T-helper 2 cell treated with Interferon-gamma antibody and Interleukin-4, amounts not matched to agents 5 μg/mL and 100 μg/mL, for 36 hours (primary cell): ENCODE results near the gene NUP62.
"Not testable (repeated sequence)": the region's sequence is repeated elsewhere in the genome, so short reads cannot be mapped to it uniquely, and the experiment has no call there.

Experiments used
- DNase-seq: peaks from one replicate; pipeline ENCODE4 v3.0.0; 2021; ENCODE audit warnings: low spot score
- H3K27ac Mint-ChIP-seq: one replicate; pipeline ENCODE4 v1.8.0; 2021; ENCODE audit warnings: mild to moderate bottlenecking, mixed read lengths
- H3K27me3 Mint-ChIP-seq: one replicate; pipeline ENCODE4 v1.8.0; 2021; ENCODE audit warnings: low read depth, mixed read lengths
- H3K36me3 Mint-ChIP-seq: one replicate; pipeline ENCODE4 v1.8.0; 2021; ENCODE audit warnings: low read depth, mixed read lengths
- H3K4me1 Mint-ChIP-seq: one replicate; pipeline ENCODE4 v1.8.0; 2021; ENCODE audit warnings: low read depth, mixed read lengths
- H3K4me3 Mint-ChIP-seq: one replicate; pipeline ENCODE4 v1.8.0; 2022; ENCODE audit warnings: mild to moderate bottlenecking, moderate library complexity, mixed read lengths
- H3K9me3 Mint-ChIP-seq: one replicate; pipeline ENCODE4 v1.8.0; 2021; ENCODE audit warnings: mixed read lengths

NUP62 gene

GRCh38 chr19:49958144-49958543 lies 28.8 kb upstream of the NUP62 start:
- H3K9me3 Mint-ChIP-seq, result not testable (repeated sequence)

GRCh38 chr19:49957262-49957915 lies 28.1 kb upstream of the NUP62 start:
- Mint-ChIP-seq H3K4me3 (no peak overlapping the region), H3K9me3 (no peaks in the 10 kb centered on the region), H3K36me3 (no peaks in the 10 kb centered on the region), H3K27ac (no peak overlapping the region), H3K4me1 (peaks cover 2% of the 10 kb centered on the region), H3K27me3 (peaks cover 5% of the 10 kb centered on the region)
- no peak for DNase-seq

More at GRCh38 chr19:49958144-49958543, 28.8 kb upstream of the NUP62 start:
- not testable (repeated sequence) for DNase-seq, H3K4me3 Mint-ChIP-seq, H3K36me3 Mint-ChIP-seq, H3K27me3 Mint-ChIP-seq, H3K4me1 Mint-ChIP-seq, H3K27ac Mint-ChIP-seq

- peaks cover 5% of the 10 kb centered on the region for H3K27me3 Mint-ChIP-seq
- no peaks in the 10 kb centered on the region for H3K9me3 Mint-ChIP-seq
- H3K36me3 Mint-ChIP-seq, result no peaks in the 10 kb centered on the region
- H3K4me1 Mint-ChIP-seq, result peaks cover 2% of the 10 kb centered on the region
- no peak overlapping the region for H3K27ac Mint-ChIP-seq
- DNase-seq, result no peak
- no peak overlapping the region for H3K4me3 Mint-ChIP-seq
Observed at GRCh38 chr19:49956115-49956495, 26.8 kb upstream of the NUP62 start.

GRCh38 chr19:49954933-49955332 lies 25.6 kb upstream of the NUP62 start:
- DNase-seq, result no peak
- peaks cover 5% of the 10 kb centered on the region for H3K27me3 Mint-ChIP-seq
- H3K4me1 Mint-ChIP-seq, result peaks cover 2% of the 10 kb centered on the region
- H3K36me3 Mint-ChIP-seq, result no peaks in the 10 kb centered on the region
- H3K27ac Mint-ChIP-seq, result no peak overlapping the region
- no peaks in the 10 kb centered on the region for H3K9me3 Mint-ChIP-seq
- H3K4me3 Mint-ChIP-seq, result no peak overlapping the region

GRCh38 chr19:49954092-49954829 lies 25.0 kb upstream of the NUP62 start:
- H3K4me1 Mint-ChIP-seq, result peaks cover 2% of the 10 kb centered on the region
- H3K9me3 Mint-ChIP-seq, result no peaks in the 10 kb centered on the region
- no peaks in the 10 kb centered on the region for H3K36me3 Mint-ChIP-seq
- H3K4me3 Mint-ChIP-seq, result no peak overlapping the region
- H3K27ac Mint-ChIP-seq, result no peak overlapping the region
- no peak for DNase-seq
- peaks cover 5% of the 10 kb centered on the region for H3K27me3 Mint-ChIP-seq

GRCh38 chr19:49953416-49953815 lies 24.1 kb upstream of the NUP62 start:
- peaks cover 5% of the 10 kb centered on the region for H3K27me3 Mint-ChIP-seq
- no peak overlapping the region for H3K4me3 Mint-ChIP-seq
- peaks cover 2% of the 10 kb centered on the region for H3K4me1 Mint-ChIP-seq
- H3K36me3 Mint-ChIP-seq, result no peaks in the 10 kb centered on the region
- no peak for DNase-seq
- H3K27ac Mint-ChIP-seq, result no peak overlapping the region
- H3K9me3 Mint-ChIP-seq, result no peaks in the 10 kb centered on the region

- no peaks in the 10 kb centered on the region for H3K9me3 Mint-ChIP-seq
Observed at GRCh38 chr19:49952906-49953305, 23.6 kb upstream of the NUP62 start.

GRCh38 chr19:49952479-49952836 lies 23.2 kb upstream of the NUP62 start:
- Mint-ChIP-seq H3K27me3 (peaks cover 5% of the 10 kb centered on the region), H3K27ac (no peak overlapping the region), H3K4me1 (peaks cover 2% of the 10 kb centered on the region), H3K9me3 (no peaks in the 10 kb centered on the region), H3K4me3 (no peak overlapping the region), H3K36me3 (no peaks in the 10 kb centered on the region)
- DNase-seq, result no peak

More at GRCh38 chr19:49952906-49953305, 23.6 kb upstream of the NUP62 start:
- no peak for DNase-seq
- Mint-ChIP-seq H3K36me3 (no peaks in the 10 kb centered on the region), H3K4me1 (peaks cover 2% of the 10 kb centered on the region), H3K27me3 (peaks cover 5% of the 10 kb centered on the region), H3K4me3 (no peak overlapping the region), H3K27ac (no peak overlapping the region)

GRCh38 chr19:49951806-49952478 lies 22.6 kb upstream of the NUP62 start:
- H3K36me3 Mint-ChIP-seq, result no peaks in the 10 kb centered on the region
- DNase-seq, result no peak
- H3K4me3 Mint-ChIP-seq, result no peak overlapping the region
- peaks cover 5% of the 10 kb centered on the region for H3K27me3 Mint-ChIP-seq
- peaks cover 2% of the 10 kb centered on the region for H3K4me1 Mint-ChIP-seq
- H3K27ac Mint-ChIP-seq, result no peak overlapping the region
- no peaks in the 10 kb centered on the region for H3K9me3 Mint-ChIP-seq

- no peak overlapping the region for H3K4me3 Mint-ChIP-seq
- peaks cover 5% of the 10 kb centered on the region for H3K27me3 Mint-ChIP-seq
- H3K4me1 Mint-ChIP-seq, result peaks cover 2% of the 10 kb centered on the region
- no peak for DNase-seq
- no peak overlapping the region for H3K27ac Mint-ChIP-seq
- H3K36me3 Mint-ChIP-seq, result no peaks in the 10 kb centered on the region
- H3K9me3 Mint-ChIP-seq, result no peaks in the 10 kb centered on the region
Observed at GRCh38 chr19:49950956-49951526, 21.7 kb upstream of the NUP62 start.

GRCh38 chr19:49950590-49950948 lies 21.3 kb upstream of the NUP62 start:
- no peak overlapping the region for H3K27ac Mint-ChIP-seq
- no peak for DNase-seq
- peaks cover 2% of the 10 kb centered on the region for H3K4me1 Mint-ChIP-seq
- peaks cover 5% of the 10 kb centered on the region for H3K27me3 Mint-ChIP-seq
- H3K9me3 Mint-ChIP-seq, result no peaks in the 10 kb centered on the region
- H3K4me3 Mint-ChIP-seq, result no peak overlapping the region
- H3K36me3 Mint-ChIP-seq, result no peaks in the 10 kb centered on the region

- Mint-ChIP-seq H3K9me3 (no peaks in the 10 kb centered on the region), H3K27me3 (peaks cover 5% of the 10 kb centered on the region), H3K27ac (no peak overlapping the region), H3K36me3 (no peaks in the 10 kb centered on the region), H3K4me3 (no peak overlapping the region), H3K4me1 (peaks cover 2% of the 10 kb centered on the region)
- DNase-seq, result no peak
Observed at GRCh38 chr19:49949742-49950589, 20.7 kb upstream of the NUP62 start.

- H3K27me3 Mint-ChIP-seq, result no peaks in the 10 kb centered on the region
- no peak overlapping the region for H3K27ac Mint-ChIP-seq
- no peak overlapping the region for H3K4me3 Mint-ChIP-seq
- no peaks in the 10 kb centered on the region for H3K36me3 Mint-ChIP-seq
- H3K4me1 Mint-ChIP-seq, result peaks cover 3% of the 10 kb centered on the region
- no peaks in the 10 kb centered on the region for H3K9me3 Mint-ChIP-seq
- no peak for DNase-seq
Observed at GRCh38 chr19:49946415-49946814, 17.1 kb upstream of the NUP62 start.
